Kidney (tissue), 14 donors: ENCODE results near the gene DUS1L. TPM values are rescaled to one million over a fixed set of nuclear protein-coding genes. Genes with fewer than 3 reads are reported as not detected.

Experiments used
- DNase-seq, 5 donors: peaks; one replicate each; pipeline ENCODE4 v3.0.0-alpha.2; 2013 to 2020
- FAIRE-seq: peaks from 2 replicates; lab custom pipeline; 2012; peaks lifted over from hg19 to GRCh38; lab: Jason Lieb, UNC
- H3K27ac ChIP-seq, 2 donors: one replicate each; pipeline ENCODE4 v1.7.0; 2013; ENCODE audit warnings: low read depth in 2 of 2, low read length in 2 of 2, inconsistent platforms in 1 of 2
- H3K27me3 ChIP-seq: one replicate; pipeline ENCODE4 v1.7.1; 2013; ENCODE audit warnings: low read length, inconsistent platforms; ENCODE audit not compliant: control insufficient read depth, insufficient read depth
- H3K36me3 ChIP-seq, 3 donors: one replicate each; pipeline versions ENCODE4 v1.7.0 to v1.7.1; 2013; ENCODE audit warnings: low read length in 3 of 3, control low read depth in 1 of 3, inconsistent platforms in 1 of 3; ENCODE audit not compliant: insufficient read depth in 3 of 3, control insufficient read depth in 2 of 3
- H3K4me1 ChIP-seq, 3 donors: one replicate each; pipeline versions ENCODE4 v1.7.0 to v1.7.1; 2013; ENCODE audit warnings: low read length in 3 of 3, inconsistent platforms in 1 of 3, low read depth in 1 of 3; ENCODE audit not compliant: control insufficient read depth in 2 of 3, insufficient read depth in 2 of 3
- H3K4me3 ChIP-seq, 3 donors: one replicate each; pipeline versions ENCODE4 v1.7.0 to v1.8.1; 2013; ENCODE audit warnings: low read length in 3 of 3, control low read depth in 1 of 3, inconsistent platforms in 1 of 3
- H3K9ac ChIP-seq, 3 donors: one replicate each; pipeline versions ENCODE4 v1.7.0 to v1.7.1; 2013; ENCODE audit warnings: low read length in 3 of 3, control low read depth in 1 of 3, inconsistent platforms in 1 of 3
- H3K9me3 ChIP-seq, 3 donors: one replicate each; pipeline versions ENCODE4 v1.7.0 to v1.7.1; 2013; ENCODE audit warnings: low read length in 3 of 3, control low read depth in 1 of 3, inconsistent platforms in 1 of 3; ENCODE audit not compliant: control insufficient read depth in 2 of 3, insufficient read depth in 1 of 3
- intact Hi-C: fragments of 100-400 bp; cut with DNase I; formaldehyde crosslinking; loops from one replicate; pipeline ENCODE4 v1.11.1; 2022
- polyA plus RNA-seq: library from polyadenylated mRNA; stranded (reverse); fragments of 350-450 nt; fragmentation: Illumina TruSeq; extraction: RNeasy Lipid Tissue Mini Kit (QIAGEN cat#74804); gene quantifications from one replicate; pipeline ENCODE4 v1.2.3, GENCODE V29; 2014; ENCODE audit warnings: low read depth, low replicate concordance; ENCODE audit not compliant: insufficient read depth
- total RNA-seq: library from RNA; stranded (reverse); fragmentation: NEBNext Ultra II Directional; extraction: Animal tissue kit (Norgen Biotek cat#: 25700); gene quantifications from one replicate; pipeline ENCODE4 v1.2.1, GENCODE V29; 2021
- TF ChIP-seq, protein P1 (sequence below): IDR thresholded peaks from 3 replicates; pipeline ENCODE4 v1.5.1; 2012; ENCODE audit warnings: mild to moderate bottlenecking, moderate library complexity, borderline replicate concordance; ENCODE audit not compliant: insufficient read depth; ENCODE audit errors: extremely low read depth
- donor health status: control.
- donor health status: control.
- donor health status: control.
- donor health status: control.
- donor health status: control.
- donor health status: DM: yes; HTN: yes; CAD: no.
- donor health status: Normal renal cell carcinoma (clear cell type).

DUS1L gene
- total and polyA plus RNA-seq, 2 donors from 2014 or later = 84.8 to 102 TPM

DNA sequence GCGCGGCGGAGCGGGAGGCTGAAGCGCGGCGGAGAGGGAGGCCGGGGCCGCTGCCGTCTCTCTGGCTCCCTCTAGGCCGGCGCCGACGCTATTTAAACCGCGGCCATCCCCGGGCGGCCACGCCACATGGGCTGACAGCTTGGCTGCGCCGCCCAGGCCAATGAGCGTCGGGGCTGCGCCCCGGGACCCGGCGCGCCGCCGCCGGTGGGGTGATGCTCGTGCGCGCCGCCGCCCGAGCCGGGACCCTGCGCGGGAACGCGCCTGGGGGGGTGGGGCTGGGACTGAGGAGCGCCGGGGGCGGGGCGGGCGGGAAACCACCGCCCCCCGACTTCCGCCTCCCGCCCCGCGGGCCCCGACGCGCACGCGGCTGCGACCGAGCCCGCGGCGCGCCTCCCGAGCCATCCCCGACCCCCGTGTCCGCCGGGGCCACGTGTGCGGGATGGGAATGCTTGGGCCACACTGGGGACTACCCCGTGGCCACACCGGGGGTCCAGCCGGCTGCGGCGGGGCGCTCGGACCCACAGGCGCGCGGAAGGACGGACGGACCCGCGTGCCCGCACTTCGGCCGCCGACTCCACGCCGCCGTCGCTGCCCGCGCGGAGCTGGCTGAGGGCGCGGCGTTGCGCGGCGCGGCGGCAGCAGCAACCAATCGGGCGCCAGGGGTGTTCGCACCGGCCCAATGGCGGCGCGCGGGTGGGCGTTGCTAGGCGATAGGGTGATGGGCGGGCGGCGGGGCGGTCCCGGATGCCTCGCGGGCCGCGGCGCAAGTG lies 32.8 kb upstream of the DUS1L start, which contains the start of gene FASN:
FASN (minus strand) TSS at position 68 of the 770 bp plus-strand sequence. CDS start 1,791 bp downstream, outside the sequence.
- peaks cover 0 to 31% (median 16%) of the 10 kb centered on the region in 3 donors for H3K4me1 ChIP-seq
- intact Hi-C loops = no loop called here

DNA sequence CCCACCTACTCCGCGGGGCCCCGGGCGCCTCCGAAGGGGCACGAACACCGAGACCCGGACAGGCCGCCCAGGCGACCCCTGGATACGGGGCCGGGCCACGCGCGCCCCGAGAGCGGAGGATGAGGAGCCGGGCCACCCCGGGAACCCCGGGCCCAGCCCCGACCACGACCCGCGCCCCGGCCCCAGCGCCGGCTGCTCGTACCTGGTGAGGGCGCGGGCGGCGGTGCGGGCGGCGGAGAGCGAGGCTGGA lies 32.2 kb upstream of the DUS1L start:
- no peaks in the 10 kb centered on the region for H3K9me3 ChIP-seq
- peaks cover 0 to 11% (median 2%) of the 10 kb centered on the region in 3 donors for H3K36me3 ChIP-seq
- DNase-seq (no peak), FAIRE-seq (no peak)
- no peak overlapping the region for H3K9ac ChIP-seq
- TF ChIP-seq, protein P1, sequence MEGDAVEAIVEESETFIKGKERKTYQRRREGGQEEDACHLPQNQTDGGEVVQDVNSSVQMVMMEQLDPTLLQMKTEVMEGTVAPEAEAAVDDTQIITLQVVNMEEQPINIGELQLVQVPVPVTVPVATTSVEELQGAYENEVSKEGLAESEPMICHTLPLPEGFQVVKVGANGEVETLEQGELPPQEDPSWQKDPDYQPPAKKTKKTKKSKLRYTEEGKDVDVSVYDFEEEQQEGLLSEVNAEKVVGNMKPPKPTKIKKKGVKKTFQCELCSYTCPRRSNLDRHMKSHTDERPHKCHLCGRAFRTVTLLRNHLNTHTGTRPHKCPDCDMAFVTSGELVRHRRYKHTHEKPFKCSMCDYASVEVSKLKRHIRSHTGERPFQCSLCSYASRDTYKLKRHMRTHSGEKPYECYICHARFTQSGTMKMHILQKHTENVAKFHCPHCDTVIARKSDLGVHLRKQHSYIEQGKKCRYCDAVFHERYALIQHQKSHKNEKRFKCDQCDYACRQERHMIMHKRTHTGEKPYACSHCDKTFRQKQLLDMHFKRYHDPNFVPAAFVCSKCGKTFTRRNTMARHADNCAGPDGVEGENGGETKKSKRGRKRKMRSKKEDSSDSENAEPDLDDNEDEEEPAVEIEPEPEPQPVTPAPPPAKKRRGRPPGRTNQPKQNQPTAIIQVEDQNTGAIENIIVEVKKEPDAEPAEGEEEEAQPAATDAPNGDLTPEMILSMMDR = no peak
- peak overlapping the region; percentile 51 to 67 for H3K27ac ChIP-seq
- intact Hi-C loops = no loop called here
- peak overlapping the region in 1 of 3 donors; percentile 46 for H3K4me3 ChIP-seq
- peaks cover 0 to 31% (median 13%) of the 10 kb centered on the region in 3 donors for H3K4me1 ChIP-seq
- H3K27me3 ChIP-seq = no peaks in the 10 kb centered on the region

More for the DNA sequence above, 32.8 kb upstream of the DUS1L start, which contains the start of gene FASN:
- peak within 1 kb of the TSS in 1 of 3 donors; percentile 46 for H3K9ac ChIP-seq
- DNase-seq = peak; percentile 95 to 98 (median 97)
- TF ChIP-seq, protein P1 = peak; percentile 45
- H3K4me3 ChIP-seq = peak within 1 kb of the TSS in 2 of 3 donors; percentile 1 to 51
- no peaks in the 10 kb centered on the region for H3K27me3 ChIP-seq
- no peak for FAIRE-seq
- H3K9me3 ChIP-seq = no peaks in the 10 kb centered on the region
- peaks cover 0 to 7% (median 2%) of the 10 kb centered on the region in 3 donors for H3K36me3 ChIP-seq
- peak within 1 kb of the TSS; percentile 90 to 93 for H3K27ac ChIP-seq

- H3K4me3 ChIP-seq = peak overlapping the region in 2 of 3 donors; percentile 1 to 46
- H3K9me3 ChIP-seq = no peaks in the 10 kb centered on the region
- H3K27ac ChIP-seq = peak overlapping the region; percentile 51 to 67
- H3K27me3 ChIP-seq = no peaks in the 10 kb centered on the region
- H3K9ac ChIP-seq = peak overlapping the region in 1 of 3 donors; percentile 26
- intact Hi-C loops = no loop called here
- DNase-seq (peak; percentile 51 to 89 (median 71)), FAIRE-seq (no peak)
- H3K4me1 ChIP-seq = peaks cover 0 to 31% (median 12%) of the 10 kb centered on the region in 3 donors
- peaks cover 0 to 11% (median 2%) of the 10 kb centered on the region in 3 donors for H3K36me3 ChIP-seq
- TF ChIP-seq, protein P1 = no peak
Measured at GRCh38 chr17:82097184-82097918, 31.7 kb upstream of the DUS1L start.
